Measurements from ENCODE around the gene CLSTN2.

CLSTN2 gene

GRCh38 chr3:140311428-140311827, 376.4 kb downstream of the CLSTN2 start:
- DNase-seq, result no peak
- intact Hi-C loops (cut with DNase I), result no loop called here

- intact Hi-C loops (cut with DNase I), result no loop called here
- DNase-seq, result no peak
These were observed 381.0 kb downstream of the CLSTN2 start for GRCh38 chr3:140315955-140316354.

- DNase-seq, result no peak
- intact Hi-C loops (cut with DNase I), result no loop called here
These were observed 381.5 kb downstream of the CLSTN2 start for GRCh38 chr3:140316466-140316865.

GRCh38 chr3:140316868-140317400, 381.9 kb downstream of the CLSTN2 start:
- no peak for DNase-seq
- intact Hi-C loops (cut with DNase I), result no loop called here

- intact Hi-C loops (cut with DNase I), result no loop called here
- no peak for DNase-seq
These were observed 384.8 kb downstream of the CLSTN2 start for GRCh38 chr3:140319739-140320138.

- DNase-seq, result no peak
- intact Hi-C loops (cut with DNase I), result no loop called here
These were observed 388.6 kb downstream of the CLSTN2 start for GRCh38 chr3:140323561-140323960.

- intact Hi-C loops (cut with DNase I), result no loop called here
These were observed 397.1 kb downstream of the CLSTN2 start for GRCh38 chr3:140332131-140332530.

GRCh38 chr3:140334132-140334929, 399.3 kb downstream of the CLSTN2 start:
- DNase-seq, result no peak
- intact Hi-C loops (cut with DNase I), result no loop called here

More at GRCh38 chr3:140332131-140332530, 397.1 kb downstream of the CLSTN2 start:
- DNase-seq, result no peak

GRCh38 chr3:140336465-140336864, 401.5 kb downstream of the CLSTN2 start:
- DNase-seq, result no peak
- intact Hi-C loops (cut with DNase I), result no loop called here

GRCh38 chr3:140338916-140339315, 403.9 kb downstream of the CLSTN2 start:
- no peak for DNase-seq
- intact Hi-C loops (cut with DNase I), result no loop called here

GRCh38 chr3:140341203-140341602, 406.2 kb downstream of the CLSTN2 start:
- DNase-seq, result no peak

GRCh38 chr3:140341817-140342403, 406.9 kb downstream of the CLSTN2 start:
- intact Hi-C loops (cut with DNase I), result no loop called here
- DNase-seq, result no peak

More at GRCh38 chr3:140341203-140341602, 406.2 kb downstream of the CLSTN2 start:
- intact Hi-C loops (cut with DNase I), result no loop called here

- intact Hi-C loops (cut with DNase I), result no loop called here
- no peak for DNase-seq
These were observed 407.7 kb downstream of the CLSTN2 start for GRCh38 chr3:140342668-140343067.

- no peak for DNase-seq
- intact Hi-C loops (cut with DNase I), result no loop called here
These were observed 408.5 kb downstream of the CLSTN2 start for GRCh38 chr3:140343211-140344081.

GRCh38 chr3:140344082-140344454, 409.1 kb downstream of the CLSTN2 start:
- no peak for DNase-seq
- intact Hi-C loops (cut with DNase I), result no loop called here

- no peak for DNase-seq
These were observed 409.7 kb downstream of the CLSTN2 start for GRCh38 chr3:140344601-140345205.

GRCh38 chr3:140347151-140347550, 412.2 kb downstream of the CLSTN2 start:
- DNase-seq, result no peak
- intact Hi-C loops (cut with DNase I), result no loop called here

More at GRCh38 chr3:140344601-140345205, 409.7 kb downstream of the CLSTN2 start:
- intact Hi-C loops (cut with DNase I), result no loop called here

- intact Hi-C loops (cut with DNase I), result no loop called here
- DNase-seq, result no peak
These were observed 415.0 kb downstream of the CLSTN2 start for GRCh38 chr3:140349938-140350337.

GRCh38 chr3:140351466-140351865, 416.5 kb downstream of the CLSTN2 start:
- no peak for DNase-seq
- intact Hi-C loops (cut with DNase I), result no loop called here

GRCh38 chr3:140355481-140355880, 420.5 kb downstream of the CLSTN2 start:
- DNase-seq, result no peak
- intact Hi-C loops (cut with DNase I), result no loop called here

Data from posterior cingulate gyrus (tissue), 11 donors.